ENCODE data around the gene ATP5PO.

ATP5PO gene

GRCh38 chr21:33901412-33902288 is 14.0 kb downstream of the ATP5PO start:
- H3K4me3 ChIP-seq (ENCODE audit: insufficient read depth, low read depth, low read length, poor library complexity, severe bottlenecking): no peak overlapping the region
- H3K36me3 ChIP-seq (ENCODE audit: control insufficient read depth, insufficient read depth, low read length): peaks cover 40% of the 10 kb centered on the region
- no peaks in the 10 kb centered on the region for H3K27me3 ChIP-seq (replicated peaks; ENCODE audit: control insufficient read depth, insufficient read depth, low read length, poor library complexity, severe bottlenecking)
- no peak for DNase-seq
- H3K4me1 ChIP-seq (ENCODE audit: control insufficient read depth, insufficient read depth, low read length, poor library complexity, severe bottlenecking): no peaks in the 10 kb centered on the region
- no peak overlapping the region for H3K27ac ChIP-seq (ENCODE audit: insufficient read depth, low read length, poor library complexity, severe bottlenecking)
- H3K9me3 ChIP-seq (ENCODE audit: control insufficient read depth, low read length): no peaks in the 10 kb centered on the region

GRCh38 chr21:33899199-33899598 is 16.4 kb downstream of the ATP5PO start:
- no peak for DNase-seq
- no peak overlapping the region for H3K27ac ChIP-seq (ENCODE audit: insufficient read depth, low read length, poor library complexity, severe bottlenecking)

DNA sequence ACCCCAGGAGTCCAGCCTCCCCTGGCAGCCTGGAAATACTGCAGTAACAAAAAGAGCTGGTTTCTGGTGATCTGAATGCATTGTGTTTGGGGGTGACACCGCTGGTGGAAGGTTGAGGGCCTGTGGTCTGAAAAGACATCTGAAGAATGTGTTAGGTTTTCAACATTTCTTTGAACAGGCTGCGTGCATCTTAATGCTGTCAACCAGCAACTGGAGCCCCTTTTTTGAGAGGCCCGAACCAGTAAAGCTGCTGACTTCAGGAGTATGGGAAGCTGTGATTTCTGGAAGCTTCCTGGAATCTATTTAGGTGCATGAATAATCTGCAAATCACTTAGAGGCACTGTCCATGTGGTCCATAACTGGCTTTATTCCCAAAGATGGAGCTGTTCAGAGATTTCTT is 17.0 kb downstream of the ATP5PO start:
- Histone ChIP-seq H3K27me3 (replicated peaks; ENCODE audit: control insufficient read depth, insufficient read depth, low read length, poor library complexity, severe bottlenecking) (no peaks in the 10 kb centered on the region), H3K27ac (ENCODE audit: insufficient read depth, low read length, poor library complexity, severe bottlenecking) (no peak overlapping the region), H3K4me1 (ENCODE audit: control insufficient read depth, insufficient read depth, low read length, poor library complexity, severe bottlenecking) (peaks cover 8% of the 10 kb centered on the region), H3K4me3 (ENCODE audit: insufficient read depth, low read depth, low read length, poor library complexity, severe bottlenecking) (no peak overlapping the region), H3K36me3 (ENCODE audit: control insufficient read depth, insufficient read depth, low read length) (peaks cover 20% of the 10 kb centered on the region), H3K9me3 (ENCODE audit: control insufficient read depth, low read length) (no peaks in the 10 kb centered on the region)
- DNase-seq: no peak

More at GRCh38 chr21:33899199-33899598, 16.4 kb downstream of the ATP5PO start:
- H3K36me3 ChIP-seq (ENCODE audit: control insufficient read depth, insufficient read depth, low read length): peaks cover 26% of the 10 kb centered on the region
- peaks cover 8% of the 10 kb centered on the region for H3K4me1 ChIP-seq (ENCODE audit: control insufficient read depth, insufficient read depth, low read length, poor library complexity, severe bottlenecking)
- H3K4me3 ChIP-seq (ENCODE audit: insufficient read depth, low read depth, low read length, poor library complexity, severe bottlenecking): no peak overlapping the region
- no peaks in the 10 kb centered on the region for H3K27me3 ChIP-seq (replicated peaks; ENCODE audit: control insufficient read depth, insufficient read depth, low read length, poor library complexity, severe bottlenecking)
- no peaks in the 10 kb centered on the region for H3K9me3 ChIP-seq (ENCODE audit: control insufficient read depth, low read length)

DNA sequence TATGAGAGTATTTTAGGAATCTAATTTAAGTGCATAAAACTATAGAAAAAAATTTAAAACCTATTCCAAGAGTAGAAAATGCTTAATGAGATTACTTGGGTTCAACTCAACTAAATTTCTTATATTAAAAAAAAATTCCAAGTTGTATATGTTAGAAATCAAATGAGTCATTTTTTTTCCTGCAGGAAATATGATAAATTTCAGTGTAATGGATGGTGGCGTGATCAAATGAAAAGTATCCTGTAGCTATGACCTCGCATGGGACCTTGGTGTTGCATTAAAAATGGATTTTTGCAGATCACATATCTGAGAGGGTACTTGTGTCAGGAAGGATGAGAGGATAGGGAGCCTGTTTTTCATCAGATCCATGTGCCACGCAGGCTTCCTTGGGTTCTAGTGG is 17.9 kb downstream of the ATP5PO start:
- no peak for DNase-seq
- Histone ChIP-seq H3K4me3 (ENCODE audit: insufficient read depth, low read depth, low read length, poor library complexity, severe bottlenecking) (no peak overlapping the region), H3K27ac (ENCODE audit: insufficient read depth, low read length, poor library complexity, severe bottlenecking) (no peak overlapping the region), H3K4me1 (ENCODE audit: control insufficient read depth, insufficient read depth, low read length, poor library complexity, severe bottlenecking) (peaks cover 8% of the 10 kb centered on the region), H3K27me3 (replicated peaks; ENCODE audit: control insufficient read depth, insufficient read depth, low read length, poor library complexity, severe bottlenecking) (no peaks in the 10 kb centered on the region), H3K9me3 (ENCODE audit: control insufficient read depth, low read length) (no peaks in the 10 kb centered on the region), H3K36me3 (ENCODE audit: control insufficient read depth, insufficient read depth, low read length) (peaks cover 11% of the 10 kb centered on the region)

GRCh38 chr21:33897098-33897497 is 18.5 kb downstream of the ATP5PO start:
- H3K27me3 ChIP-seq (replicated peaks; ENCODE audit: control insufficient read depth, insufficient read depth, low read length, poor library complexity, severe bottlenecking): no peaks in the 10 kb centered on the region
- no peaks in the 10 kb centered on the region for H3K9me3 ChIP-seq (ENCODE audit: control insufficient read depth, low read length)
- no peak for DNase-seq
- H3K36me3 ChIP-seq (ENCODE audit: control insufficient read depth, insufficient read depth, low read length): peaks cover 5% of the 10 kb centered on the region
- H3K27ac ChIP-seq (ENCODE audit: insufficient read depth, low read length, poor library complexity, severe bottlenecking): no peak overlapping the region
- H3K4me1 ChIP-seq (ENCODE audit: control insufficient read depth, insufficient read depth, low read length, poor library complexity, severe bottlenecking): peaks cover 8% of the 10 kb centered on the region
- no peak overlapping the region for H3K4me3 ChIP-seq (ENCODE audit: insufficient read depth, low read depth, low read length, poor library complexity, severe bottlenecking)

- Histone ChIP-seq H3K4me1 (ENCODE audit: control insufficient read depth, insufficient read depth, low read length, poor library complexity, severe bottlenecking) (peaks cover 8% of the 10 kb centered on the region), H3K4me3 (ENCODE audit: insufficient read depth, low read depth, low read length, poor library complexity, severe bottlenecking) (no peak overlapping the region), H3K9me3 (ENCODE audit: control insufficient read depth, low read length) (no peaks in the 10 kb centered on the region), H3K27me3 (replicated peaks; ENCODE audit: control insufficient read depth, insufficient read depth, low read length, poor library complexity, severe bottlenecking) (no peaks in the 10 kb centered on the region), H3K27ac (ENCODE audit: insufficient read depth, low read length, poor library complexity, severe bottlenecking) (no peak overlapping the region), H3K36me3 (ENCODE audit: control insufficient read depth, insufficient read depth, low read length) (peaks cover 5% of the 10 kb centered on the region)
- DNase-seq: no peak
These were observed 18.9 kb downstream of the ATP5PO start for GRCh38 chr21:33896691-33897090.

DNA sequence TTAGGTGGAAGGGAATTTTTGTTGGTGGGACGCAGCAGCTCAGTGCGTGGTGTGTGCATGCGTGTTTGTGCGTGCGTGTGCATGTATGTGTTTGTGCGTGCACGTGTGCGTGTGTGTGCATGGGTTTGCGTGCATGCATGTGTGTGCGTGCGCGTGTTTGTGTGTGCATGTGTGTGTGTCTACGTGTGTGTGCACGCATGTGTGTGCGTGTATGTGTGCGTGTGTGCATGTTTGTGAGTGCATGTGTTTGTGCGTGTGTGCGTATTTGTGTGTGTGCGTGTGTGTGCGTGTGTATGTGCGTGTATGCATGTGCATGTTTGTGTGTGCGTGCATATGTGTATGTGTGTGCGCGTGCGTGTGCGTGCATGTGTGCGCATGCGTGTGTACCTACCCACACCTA is 20.2 kb downstream of the ATP5PO start:
- no peak overlapping the region for H3K27ac ChIP-seq (ENCODE audit: insufficient read depth, low read length, poor library complexity, severe bottlenecking)
- H3K9me3 ChIP-seq (ENCODE audit: control insufficient read depth, low read length): no peaks in the 10 kb centered on the region
- H3K4me3 ChIP-seq (ENCODE audit: insufficient read depth, low read depth, low read length, poor library complexity, severe bottlenecking): no peak overlapping the region
- peaks cover 8% of the 10 kb centered on the region for H3K4me1 ChIP-seq (ENCODE audit: control insufficient read depth, insufficient read depth, low read length, poor library complexity, severe bottlenecking)
- H3K36me3 ChIP-seq (ENCODE audit: control insufficient read depth, insufficient read depth, low read length): peaks cover 5% of the 10 kb centered on the region
- H3K27me3 ChIP-seq (replicated peaks; ENCODE audit: control insufficient read depth, insufficient read depth, low read length, poor library complexity, severe bottlenecking): no peaks in the 10 kb centered on the region
- DNase-seq: no peak

DNA sequence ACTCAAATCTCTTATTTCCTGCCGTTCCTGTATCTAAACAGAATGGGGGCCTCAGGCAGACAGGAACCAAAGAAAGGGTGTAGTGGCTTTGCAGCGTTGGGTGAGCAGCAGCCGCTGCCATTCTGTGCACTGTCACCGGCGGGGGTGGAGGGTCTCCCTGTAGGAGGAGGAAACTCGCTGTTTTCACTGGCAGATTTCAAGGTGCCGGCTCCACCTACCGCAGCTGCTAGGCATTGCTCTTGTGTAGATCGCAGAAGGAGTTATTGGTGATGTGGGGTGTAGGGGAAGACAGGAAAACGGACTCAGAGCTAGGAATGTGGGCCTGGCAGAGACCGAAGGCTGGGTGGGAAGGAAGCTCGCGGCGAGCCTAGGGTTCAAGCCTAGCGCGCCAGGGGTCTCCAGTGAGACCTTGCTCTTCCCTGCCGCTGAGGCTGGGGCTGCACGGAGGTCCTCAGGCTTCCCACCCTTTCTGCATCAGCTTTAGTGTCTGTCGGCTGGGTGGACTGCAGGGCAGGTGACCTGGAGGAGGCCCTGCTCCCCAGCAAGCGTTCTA is 20.8 kb downstream of the ATP5PO start:
- Histone ChIP-seq H3K4me1 (ENCODE audit: control insufficient read depth, insufficient read depth, low read length, poor library complexity, severe bottlenecking) (peaks cover 8% of the 10 kb centered on the region), H3K36me3 (ENCODE audit: control insufficient read depth, insufficient read depth, low read length) (peaks cover 1% of the 10 kb centered on the region), H3K27me3 (replicated peaks; ENCODE audit: control insufficient read depth, insufficient read depth, low read length, poor library complexity, severe bottlenecking) (no peaks in the 10 kb centered on the region), H3K9me3 (ENCODE audit: control insufficient read depth, low read length) (no peaks in the 10 kb centered on the region), H3K4me3 (ENCODE audit: insufficient read depth, low read depth, low read length, poor library complexity, severe bottlenecking) (no peak overlapping the region), H3K27ac (ENCODE audit: insufficient read depth, low read length, poor library complexity, severe bottlenecking) (no peak overlapping the region)
- peak in 1 of 3 donors; percentile 3 for DNase-seq

DNA sequence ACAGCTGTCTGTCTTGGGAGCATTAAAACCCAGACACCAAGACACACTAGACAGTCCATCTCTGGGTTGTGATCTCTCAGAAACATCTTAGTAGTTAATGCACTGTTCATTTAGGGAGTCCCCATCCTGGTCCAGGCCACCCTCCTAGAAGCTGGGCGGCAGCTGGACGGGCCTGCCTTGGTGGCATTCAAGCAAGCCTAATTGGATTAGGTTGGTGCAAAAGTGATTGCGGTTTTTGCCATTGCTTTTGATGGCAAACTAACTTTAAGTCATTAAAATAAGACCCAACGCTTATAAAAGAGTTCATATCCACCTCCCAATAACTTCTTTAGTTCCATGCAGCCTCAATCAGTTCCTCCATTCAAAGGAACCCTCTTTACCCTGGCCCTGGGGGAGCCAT is 21.7 kb downstream of the ATP5PO start:
- Histone ChIP-seq H3K36me3 (ENCODE audit: control insufficient read depth, insufficient read depth, low read length) (no peaks in the 10 kb centered on the region), H3K27ac (ENCODE audit: insufficient read depth, low read length, poor library complexity, severe bottlenecking) (no peak overlapping the region), H3K4me3 (ENCODE audit: insufficient read depth, low read depth, low read length, poor library complexity, severe bottlenecking) (no peak overlapping the region), H3K27me3 (replicated peaks; ENCODE audit: control insufficient read depth, insufficient read depth, low read length, poor library complexity, severe bottlenecking) (no peaks in the 10 kb centered on the region), H3K4me1 (ENCODE audit: control insufficient read depth, insufficient read depth, low read length, poor library complexity, severe bottlenecking) (peaks cover 8% of the 10 kb centered on the region), H3K9me3 (ENCODE audit: control insufficient read depth, low read length) (no peaks in the 10 kb centered on the region)
- no peak for DNase-seq

DNA sequence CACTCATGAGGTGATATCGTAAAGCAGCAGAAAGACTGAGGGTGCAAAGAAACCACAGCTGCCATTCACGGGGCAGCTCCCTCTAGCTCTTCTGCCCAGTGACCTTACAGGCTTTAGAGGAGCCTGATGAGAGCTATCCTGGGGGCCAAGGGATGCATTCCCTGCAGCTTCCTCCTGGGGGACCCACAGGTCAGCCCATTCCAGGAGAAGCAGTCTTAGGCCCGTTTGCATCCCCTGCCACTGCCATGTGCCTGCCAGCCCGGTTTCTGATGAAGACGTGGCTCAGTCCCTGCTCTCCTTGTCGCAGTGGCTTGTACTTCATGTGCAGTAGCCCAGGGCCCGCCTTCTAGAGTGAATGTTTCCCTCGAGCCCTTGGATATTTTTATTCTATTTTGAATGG is 22.8 kb downstream of the ATP5PO start:
- peaks cover 8% of the 10 kb centered on the region for H3K4me1 ChIP-seq (ENCODE audit: control insufficient read depth, insufficient read depth, low read length, poor library complexity, severe bottlenecking)
- no peak overlapping the region for H3K4me3 ChIP-seq (ENCODE audit: insufficient read depth, low read depth, low read length, poor library complexity, severe bottlenecking)
- H3K9me3 ChIP-seq (ENCODE audit: control insufficient read depth, low read length): no peaks in the 10 kb centered on the region
- H3K27ac ChIP-seq (ENCODE audit: insufficient read depth, low read length, poor library complexity, severe bottlenecking): no peak overlapping the region
- no peaks in the 10 kb centered on the region for H3K27me3 ChIP-seq (replicated peaks; ENCODE audit: control insufficient read depth, insufficient read depth, low read length, poor library complexity, severe bottlenecking)
- no peak for DNase-seq
- no peaks in the 10 kb centered on the region for H3K36me3 ChIP-seq (ENCODE audit: control insufficient read depth, insufficient read depth, low read length)
